ENCODE results near the gene SMAD4.

DNA sequence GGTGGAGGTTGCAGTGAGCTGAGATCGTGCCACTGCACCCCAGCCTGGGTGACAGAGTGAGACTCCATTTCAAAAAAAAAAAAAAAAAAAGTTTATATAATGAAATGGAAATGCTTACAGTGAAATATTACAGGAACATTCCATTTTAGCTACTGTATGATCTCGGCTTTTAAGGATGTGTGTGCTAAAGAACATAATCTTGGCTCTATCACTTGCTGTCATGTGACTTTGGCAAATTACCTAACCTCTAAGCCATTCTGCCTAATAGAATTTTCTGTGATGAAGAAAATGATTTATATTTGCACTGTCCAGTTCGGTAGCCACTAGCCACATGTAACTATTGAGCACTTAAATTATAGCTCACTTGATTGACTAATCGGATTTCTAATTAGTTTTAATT, 36.3 kb downstream of the SMAD4 start:
- TF ChIP-seq POLR2A (IDR thresholded peaks at IDR 0.05; ENCODE audit: low read depth, low read length) (no peak), TAF1 (IDR thresholded peaks at IDR 0.05; ENCODE audit: borderline replicate concordance, low read depth, low read length) (no peak)
